Putamen (tissue), 1 donor: ENCODE data around the gene PARVG.

ENCODE experiments used
- DNase-seq: peaks from one replicate; pipeline ENCODE4 v3.0.0-alpha.2; 2016; ENCODE audit warnings: low spot score

Gene PARVG

DNA sequence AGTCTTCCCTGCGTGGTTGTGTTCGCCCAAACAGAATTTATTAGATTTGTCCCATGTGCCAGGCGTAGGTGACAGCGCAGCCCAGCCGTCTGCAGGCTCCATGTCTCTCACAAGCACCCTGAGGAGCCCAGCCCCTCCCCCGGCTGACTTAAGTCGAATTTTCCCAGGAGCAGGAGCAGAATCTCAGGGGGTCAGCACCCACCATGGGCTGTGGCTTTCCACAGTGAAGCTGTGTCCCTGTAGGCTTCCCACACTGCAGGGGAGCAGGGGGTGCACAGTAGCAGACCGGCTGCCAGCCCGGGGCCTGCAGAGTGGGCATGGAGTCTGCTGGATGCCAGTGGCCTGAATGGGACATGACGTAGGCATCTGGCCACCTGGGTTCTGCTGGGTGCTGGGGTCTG lies 16.0 kb downstream of the PARVG start:
- DNase-seq: no peak

DNA sequence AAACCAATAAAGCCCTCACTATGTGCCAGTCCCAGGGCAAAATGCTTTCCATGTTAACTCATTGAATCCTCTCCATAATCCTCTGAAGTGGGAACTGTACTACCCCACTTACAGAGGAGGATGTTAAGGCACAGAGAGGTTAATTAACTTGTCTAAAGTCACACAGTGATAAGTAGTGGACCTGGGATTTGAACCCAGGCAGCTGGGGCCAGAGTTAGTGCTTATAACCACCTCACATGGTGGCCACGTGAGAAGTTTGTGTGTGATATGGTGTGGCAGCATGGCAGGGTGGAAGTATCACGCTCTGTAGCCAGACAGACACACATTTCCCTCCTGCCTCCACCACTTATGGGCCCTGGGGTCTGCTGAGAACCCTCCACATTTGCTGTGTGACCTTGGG lies 16.5 kb downstream of the PARVG start:
- no peak for DNase-seq

DNA sequence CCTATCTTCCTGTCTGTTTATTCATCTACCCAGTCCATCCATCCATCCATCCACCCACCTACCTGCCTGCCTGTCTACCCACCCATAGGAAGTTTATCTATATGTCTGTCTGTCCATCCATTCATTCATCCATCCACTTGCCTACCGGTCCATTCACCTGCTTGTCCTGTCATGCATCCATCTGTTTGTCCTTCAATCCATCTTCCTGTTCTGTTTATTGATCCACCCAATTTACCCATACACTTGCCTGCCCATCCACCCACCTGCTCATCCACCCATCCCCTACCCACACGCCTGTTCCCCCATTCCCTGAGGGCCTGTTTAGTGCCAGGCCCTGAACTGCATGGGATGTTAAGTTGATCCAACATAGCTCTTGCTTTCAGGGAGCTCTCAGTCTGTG lies 18.4 kb downstream of the PARVG start:
- DNase-seq: no peak

DNA sequence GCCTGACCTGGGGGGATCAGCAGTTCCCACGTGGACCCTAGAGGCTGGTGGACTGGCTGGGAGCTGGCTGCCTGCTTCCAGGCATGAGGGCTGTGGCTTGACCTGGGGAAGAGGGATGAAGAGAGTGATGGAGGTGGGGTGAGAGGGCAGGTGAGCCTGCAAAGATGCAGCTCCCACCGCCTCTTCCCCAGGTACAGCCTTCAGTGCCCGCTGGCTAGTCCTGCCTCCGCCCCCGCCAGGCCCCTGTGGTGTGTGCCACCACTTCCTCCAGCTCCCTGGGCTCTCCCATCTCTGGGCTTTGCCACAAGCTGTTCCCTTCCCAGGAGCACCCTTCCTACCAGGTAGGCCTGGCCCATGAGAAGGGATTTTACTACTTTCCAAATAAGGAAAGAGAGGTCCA lies 19.1 kb downstream of the PARVG start:
- no peak for DNase-seq

DNA sequence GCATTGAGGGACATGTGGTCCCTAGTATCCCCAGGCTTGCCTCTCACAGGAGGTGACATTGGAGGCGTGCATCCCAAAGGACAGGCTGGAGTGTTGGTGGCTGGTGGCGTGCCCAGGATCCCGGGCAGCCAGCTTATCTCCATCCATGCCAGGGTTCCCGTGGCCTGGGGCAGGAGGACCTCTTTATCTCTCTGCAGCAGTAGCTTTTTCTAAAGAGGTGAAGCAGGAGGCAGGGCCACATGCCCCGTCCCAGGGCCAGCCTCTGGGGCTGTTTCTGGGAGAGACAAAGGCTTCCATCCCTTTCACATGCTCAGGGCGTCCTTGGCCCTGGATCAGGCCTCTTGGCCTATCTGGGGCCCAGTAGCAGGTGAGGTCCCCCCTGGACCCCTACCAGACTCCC lies 19.7 kb downstream of the PARVG start:
- DNase-seq: no peak

DNA sequence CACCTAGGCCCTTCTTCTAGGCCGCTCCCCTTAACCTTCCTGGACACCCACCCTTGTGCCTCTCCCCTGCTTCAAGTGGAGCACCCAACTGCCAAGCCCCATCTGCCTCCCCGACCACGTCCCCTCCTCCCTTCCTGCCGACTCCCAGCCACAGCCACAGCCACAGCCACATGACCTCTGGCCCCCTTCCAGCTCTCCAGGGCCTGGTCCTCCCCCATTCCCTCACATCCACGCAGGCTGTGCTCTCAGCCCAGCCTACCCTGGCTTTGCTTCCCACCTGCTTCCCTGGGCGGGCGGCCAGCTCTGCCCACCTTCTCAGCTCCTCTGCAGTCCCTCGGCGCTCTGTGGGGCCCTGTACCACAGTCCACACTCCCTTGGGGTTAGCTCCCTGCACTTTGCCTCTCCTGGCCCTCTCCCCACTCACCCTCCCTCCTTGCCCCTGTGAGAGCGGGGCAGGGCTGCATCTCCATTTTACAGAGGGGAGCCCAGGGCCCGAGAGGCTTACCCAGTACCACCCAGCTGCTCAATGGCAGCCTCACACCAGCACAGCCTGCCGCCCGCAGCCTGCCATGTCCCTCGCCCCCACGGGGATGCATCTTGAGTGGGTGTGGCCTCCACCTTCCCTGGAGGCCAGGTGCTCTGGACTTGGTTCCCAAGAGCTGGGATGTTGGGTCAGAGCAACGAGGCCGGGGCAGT lies 20.3 kb downstream of the PARVG start:
- no peak for DNase-seq

DNA sequence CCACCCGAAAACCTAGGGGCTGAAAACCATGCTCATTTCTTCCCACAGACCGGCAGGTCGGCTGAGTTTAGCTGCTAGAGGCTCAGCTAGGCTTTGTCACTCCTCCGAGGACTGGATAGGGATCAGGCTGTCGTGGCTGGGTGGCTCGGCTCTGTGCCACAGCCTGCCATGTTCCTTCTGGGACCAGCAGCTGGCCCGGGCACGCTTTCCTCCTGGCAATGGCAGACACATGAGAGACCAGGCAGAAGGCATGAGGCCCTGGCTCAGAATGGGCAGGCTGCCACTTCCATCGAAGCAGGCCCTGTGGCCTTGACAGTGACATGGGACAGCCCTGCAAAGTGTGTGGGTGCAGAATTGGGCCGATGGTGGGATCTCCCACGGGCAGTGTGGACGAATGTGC lies 20.9 kb downstream of the PARVG start:
- DNase-seq: no peak

DNA sequence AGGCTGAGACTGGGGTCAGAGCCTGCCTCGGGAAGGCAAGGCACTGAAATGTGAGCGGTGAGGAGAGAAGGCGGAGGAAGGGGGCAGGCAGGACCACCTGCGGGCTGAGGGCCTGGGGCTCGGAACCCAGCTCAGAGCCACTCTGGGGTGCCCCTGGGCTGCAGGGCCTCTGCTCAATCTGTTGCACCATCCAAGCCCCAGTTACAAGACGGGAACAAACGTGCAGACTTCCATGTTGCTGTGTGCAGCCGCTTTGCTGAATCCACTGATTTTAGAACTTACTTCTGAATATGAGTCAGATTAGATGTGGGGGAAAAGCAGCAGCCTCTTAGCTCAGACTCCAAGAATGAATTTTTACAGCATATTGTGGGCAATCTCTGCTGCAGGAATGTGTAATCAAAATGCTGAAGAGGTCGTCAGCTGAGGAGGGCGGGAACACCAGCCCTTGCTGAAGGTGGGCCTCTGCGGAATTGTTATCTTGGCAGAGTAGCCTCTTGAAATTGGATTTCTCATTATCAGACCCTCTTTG lies 21.6 kb downstream of the PARVG start:
- DNase-seq: peak; percentile 13

DNA sequence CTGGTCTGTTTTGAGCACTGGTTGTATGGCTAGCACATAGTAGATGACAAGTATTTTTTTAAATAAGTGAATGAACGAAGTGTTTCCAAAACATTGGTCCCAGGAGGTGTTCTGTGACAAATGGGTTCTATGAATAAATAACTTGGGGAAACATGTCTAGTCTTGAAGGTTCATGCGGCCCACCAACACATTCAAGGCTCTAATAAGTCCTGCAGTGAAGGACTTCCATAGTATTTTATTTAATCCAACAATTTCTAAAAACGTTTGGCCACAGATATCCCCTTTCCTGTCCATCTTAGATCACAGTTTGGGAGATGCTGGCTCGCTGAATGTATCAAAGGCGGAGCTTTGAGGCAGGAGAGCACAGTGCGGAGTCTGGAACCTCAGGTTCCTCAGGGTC lies 22.5 kb downstream of the PARVG start:
- DNase-seq: no peak

DNA sequence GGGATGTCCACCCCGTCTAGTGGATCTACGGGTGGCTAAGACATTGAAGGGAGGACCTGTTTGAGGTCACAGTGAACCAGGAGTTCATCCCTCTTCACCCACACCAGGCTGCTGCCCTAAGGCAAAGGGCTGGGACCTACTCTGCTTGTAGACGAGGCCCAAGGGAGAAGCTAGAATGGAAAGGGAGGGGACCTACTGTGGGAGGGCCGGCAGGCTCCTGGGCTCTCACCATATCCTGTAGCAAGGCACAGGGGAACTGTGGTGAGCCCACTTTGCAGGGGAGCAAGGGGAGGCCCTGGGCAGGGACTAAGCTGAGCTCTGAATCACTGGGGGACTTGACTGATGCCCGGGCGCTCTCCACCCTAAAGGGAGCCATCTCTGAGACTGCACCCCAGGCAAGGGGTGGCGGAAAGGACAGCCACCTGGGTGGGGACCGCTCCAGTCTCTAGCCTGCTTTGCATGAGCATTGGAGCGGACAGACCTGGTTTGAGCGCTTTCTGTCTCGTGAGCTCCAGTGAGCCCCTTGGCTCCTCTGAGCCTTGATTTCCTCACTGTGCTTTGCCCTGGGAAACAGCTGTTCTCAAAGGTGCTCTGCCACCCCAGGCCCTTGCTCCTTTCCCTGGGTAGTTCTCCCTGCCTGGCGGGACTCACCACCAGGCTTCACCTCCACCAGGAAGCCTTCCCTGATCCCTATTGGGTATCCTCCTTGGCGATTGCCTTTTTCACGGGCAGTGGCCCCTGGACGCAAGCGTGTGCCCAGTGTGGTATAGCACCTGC lies 24.2 kb downstream of the PARVG start:
- no peak for DNase-seq

DNA sequence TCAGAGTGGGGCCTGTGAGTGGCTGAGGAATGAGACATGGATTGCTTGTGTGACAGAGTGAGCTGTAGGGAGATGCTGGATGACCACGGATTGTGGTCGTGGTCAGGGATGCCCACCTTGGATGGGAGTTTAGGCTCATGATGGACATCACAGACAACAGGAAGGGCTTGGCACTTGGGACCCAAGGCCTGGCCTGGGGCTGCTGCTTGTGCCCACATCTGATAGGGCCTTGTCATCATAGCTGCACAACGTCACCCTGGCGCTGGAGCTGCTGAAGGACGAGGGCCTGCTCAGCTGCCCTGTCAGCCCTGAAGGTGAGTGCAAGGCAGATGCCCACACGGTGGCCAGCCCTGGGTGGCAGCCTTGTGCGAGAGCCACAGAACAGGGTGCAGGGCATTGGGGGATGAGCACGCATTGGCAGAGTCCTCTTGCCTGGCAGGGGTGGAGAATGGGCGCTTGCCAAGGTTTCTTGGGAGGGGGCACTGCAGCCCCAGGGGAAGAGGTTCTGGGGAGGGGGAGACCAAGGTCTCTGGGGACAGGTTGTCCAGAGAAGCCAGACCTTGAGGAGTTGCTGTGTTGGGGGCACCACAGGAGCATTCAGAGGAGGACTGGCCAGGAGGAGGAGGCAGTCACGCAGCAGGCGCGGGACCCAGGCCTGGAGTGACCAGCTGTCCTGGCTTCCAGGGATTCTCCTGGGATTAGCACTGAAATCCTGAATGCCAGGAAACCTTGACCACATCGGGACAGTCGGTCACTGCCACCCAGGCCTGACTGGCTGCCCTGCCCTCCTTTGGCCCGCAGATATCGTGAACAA lies 25.0 kb downstream of the PARVG start:
- no peak for DNase-seq

DNA sequence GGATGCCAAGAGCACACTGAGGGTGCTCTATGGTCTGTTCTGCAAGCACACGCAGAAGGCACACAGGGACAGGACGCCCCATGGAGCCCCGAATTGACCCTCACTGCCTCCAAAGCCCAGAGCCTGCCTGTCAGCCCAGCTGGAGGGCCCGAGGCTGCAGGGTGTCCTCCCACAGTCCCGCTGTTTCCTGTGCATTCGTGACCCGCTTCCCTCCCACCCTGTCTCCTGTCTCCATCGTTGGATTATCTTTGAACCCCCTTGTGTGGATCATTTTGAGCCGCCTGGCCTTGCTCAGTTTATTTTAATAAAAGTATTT lies 25.6 kb downstream of the PARVG start:
- no peak for DNase-seq

DNA sequence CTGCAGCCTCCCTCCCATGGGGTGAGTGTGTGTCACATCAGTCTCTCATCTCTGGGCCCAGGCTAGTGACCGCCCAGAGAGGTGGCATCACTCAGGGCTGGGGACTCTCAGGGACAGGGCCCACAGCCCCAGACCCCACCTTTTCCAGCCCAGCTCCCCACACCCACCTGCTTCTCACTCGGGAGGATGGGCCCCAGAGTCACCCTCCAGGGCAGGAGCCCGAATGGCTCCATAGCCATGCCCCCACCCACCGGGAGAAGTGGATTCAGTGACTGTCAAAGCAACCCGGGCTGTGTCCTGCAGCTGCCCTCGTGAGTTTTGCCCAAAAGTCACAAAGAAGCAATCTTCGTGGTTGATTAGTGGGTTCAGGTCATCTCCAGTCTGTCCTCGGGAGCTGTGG lies 26.0 kb downstream of the PARVG start:
- DNase-seq: no peak

DNA sequence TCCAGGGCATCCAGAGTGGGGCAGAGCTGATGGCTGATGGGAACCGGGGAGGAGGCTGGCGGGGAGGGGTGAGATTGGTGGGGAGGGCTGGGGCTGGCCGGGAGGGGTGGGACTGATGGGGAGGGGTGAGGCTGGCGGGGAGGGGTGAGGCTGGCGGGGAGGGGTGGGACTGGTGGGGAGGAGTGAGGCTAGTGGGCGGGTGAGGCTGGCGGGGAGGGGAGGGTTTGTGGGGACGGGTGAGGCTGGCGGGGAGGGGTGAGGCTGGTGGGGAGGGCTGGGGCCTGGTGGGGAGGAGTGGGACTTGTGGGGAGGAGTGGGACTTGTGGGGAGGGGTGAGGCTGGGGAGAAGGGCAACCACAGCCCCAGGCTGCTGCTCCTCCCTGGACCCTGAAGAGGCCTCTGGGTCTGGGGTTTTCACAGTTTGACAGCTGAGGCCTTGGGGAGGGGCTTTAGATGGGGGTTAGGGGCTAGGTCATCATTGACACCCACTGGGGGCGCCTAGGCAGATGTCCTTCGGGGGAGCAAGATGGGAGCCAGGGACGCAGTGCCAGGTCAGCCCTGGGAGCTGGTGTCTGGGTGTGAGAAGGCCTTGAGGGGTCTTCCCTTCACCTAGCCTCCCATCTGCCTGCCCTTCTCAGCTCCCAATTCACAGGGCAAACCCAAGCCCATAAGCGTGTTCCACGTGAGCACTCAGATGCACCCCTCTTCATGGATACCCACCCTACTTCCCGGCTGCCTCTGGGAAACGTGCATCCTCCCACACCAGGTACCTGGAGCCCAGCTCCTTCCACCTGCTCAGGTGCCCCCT lies 26.7 kb downstream of the PARVG start:
- DNase-seq: no peak

DNA sequence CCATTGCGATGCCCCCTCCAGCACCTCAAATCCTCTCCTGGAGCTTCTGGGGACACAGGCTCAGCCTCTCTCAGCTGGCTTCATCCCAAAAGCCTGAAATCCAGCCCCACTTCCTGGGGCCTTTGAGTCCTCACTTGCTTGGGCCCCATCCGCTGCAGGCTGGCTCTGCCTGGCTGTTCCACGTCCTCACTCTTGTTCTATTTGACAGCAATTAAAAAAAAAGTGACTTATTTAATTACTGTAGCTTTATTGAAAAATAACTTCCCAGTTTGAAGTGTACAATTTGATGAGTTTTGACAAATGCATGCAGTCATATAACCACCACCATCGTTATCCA lies 27.2 kb downstream of the PARVG start:
- no peak for DNase-seq

DNA sequence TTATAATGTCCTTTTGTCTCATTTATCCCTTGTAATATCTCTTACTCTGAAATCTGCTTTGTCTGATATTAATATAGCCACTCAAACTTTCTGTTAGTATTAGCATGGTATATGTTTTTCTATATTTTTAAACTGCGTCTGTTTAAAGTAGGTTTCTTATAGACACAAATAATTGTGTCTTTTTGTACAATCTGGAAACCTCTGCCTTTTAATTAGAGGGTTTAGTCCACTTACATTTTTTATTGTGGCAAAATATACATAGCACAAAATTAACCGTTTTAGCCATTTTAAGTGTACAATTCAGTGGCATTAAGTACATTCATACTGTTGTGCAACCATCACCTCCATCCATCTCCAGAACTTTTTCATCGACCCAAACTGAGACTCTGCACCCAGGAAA lies 28.6 kb downstream of the PARVG start:
- no peak for DNase-seq

DNA sequence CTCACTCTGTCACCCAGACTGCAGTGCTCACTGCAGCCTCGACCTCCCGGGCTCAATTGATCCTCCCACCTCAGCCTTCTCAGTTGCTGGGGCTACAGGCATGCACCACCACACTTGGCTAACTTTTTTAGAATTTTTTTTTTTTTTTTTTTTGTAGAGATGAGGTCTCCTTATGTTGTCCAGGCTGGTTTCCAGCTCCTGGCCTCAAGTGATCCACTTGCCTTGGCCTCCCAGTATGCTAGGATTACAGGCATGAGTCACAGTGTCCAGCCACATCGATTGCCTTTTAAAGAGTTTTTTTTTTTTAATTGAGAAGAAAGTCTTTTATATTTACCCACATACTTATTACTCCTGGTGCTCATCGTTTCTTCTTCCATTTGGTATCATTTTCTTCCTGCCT lies 30.0 kb downstream of the PARVG start:
- no peak for DNase-seq

DNA sequence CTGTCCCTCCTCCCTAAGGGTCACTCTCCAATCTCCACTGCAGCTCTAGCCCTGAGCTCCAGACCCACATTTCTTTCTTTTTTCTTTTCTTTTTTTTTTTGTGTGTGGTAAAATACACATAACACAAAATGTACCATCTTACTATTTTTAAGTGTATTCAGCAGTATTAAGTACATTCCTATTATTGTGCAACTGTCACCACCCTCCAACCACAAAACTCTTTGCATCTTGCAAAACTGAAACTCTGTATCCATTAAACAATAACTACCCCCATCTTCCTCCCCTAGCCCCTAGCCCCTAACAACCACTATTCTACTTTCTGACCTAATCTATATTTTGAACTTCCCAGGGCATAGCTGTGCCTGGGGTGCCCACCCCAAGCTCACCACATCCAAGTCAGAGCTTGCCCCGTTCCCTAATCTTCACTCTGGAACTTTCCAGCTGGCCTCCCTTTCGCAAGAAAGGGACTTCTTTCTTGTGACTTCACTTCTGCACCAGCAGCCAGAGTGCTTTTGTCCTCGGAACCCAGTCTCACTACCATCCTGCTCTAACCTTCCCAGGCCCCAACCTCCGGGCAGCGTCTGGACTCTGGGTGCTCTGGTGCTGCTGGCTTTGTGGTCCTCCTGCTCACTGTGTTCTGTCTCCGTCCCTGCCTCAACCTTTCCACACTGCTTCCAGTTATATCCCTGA lies 30.7 kb downstream of the PARVG start:
- DNase-seq: no peak

DNA sequence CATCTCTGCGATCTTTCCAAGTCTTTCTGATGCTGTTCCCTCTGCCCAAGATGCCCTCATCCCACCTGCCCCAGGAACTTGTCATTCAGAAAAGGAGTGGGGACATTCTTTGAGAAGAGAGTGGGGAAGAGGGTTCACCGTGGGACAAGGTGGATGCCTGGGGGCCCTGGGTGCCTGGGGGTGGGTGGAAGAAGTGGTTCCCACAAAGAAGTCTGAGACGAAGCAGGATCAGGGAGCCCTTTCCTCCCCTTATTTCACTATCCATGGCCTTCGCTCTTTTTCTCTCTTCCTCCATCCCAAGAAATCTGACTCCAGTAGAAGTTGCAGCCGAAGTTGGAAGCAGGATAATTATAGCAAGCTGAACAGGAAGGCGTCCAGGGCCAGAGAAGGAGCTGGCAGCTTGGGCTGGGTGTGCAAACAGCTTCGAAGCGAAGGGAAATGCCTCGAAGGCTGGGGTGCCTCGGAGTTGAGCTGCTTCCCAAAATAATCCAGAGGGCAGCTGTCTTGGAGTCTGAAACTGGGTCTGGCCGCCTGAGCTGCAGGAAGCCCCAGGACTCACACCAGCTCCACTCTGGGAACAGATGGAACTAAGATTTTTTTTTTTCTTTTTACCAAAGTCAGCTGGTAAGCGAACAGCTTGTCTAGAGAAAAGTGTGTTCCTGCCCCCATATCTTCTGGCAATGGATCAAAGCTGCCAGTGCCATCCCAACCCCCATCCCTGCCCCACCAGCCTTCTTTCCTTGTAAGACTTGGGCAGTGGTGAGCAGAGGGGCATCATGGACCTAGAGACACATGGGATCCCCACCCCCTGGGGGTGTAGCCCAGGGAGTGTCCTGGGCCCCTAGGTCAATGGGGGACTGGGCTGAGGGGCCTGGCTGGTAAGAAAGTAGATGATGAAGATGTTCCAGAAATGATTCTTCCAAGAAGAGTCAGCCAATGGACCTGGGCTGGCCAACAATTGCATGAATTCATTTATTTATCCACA lies 31.5 kb downstream of the PARVG start:
- no peak for DNase-seq

DNA sequence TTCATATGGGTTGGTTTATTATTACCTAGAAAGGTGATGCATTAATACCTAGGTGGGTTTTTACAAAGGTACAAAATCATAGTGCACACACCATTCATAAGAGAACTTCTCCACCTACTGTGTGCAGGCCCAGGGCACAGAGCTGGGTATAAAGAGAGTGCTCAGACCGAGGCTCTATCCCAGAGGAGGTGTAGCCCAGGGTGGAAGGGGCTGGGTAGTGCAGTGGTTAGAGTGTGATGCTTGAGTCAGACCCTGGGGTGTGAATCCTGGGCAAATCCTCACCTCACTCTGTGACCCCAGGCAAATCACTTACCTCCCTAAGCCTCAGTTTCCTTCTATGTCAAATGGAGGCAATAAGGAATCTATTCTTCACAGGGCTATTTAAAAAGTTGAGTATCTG lies 32.2 kb downstream of the PARVG start:
- no peak for DNase-seq
